ENCODE data around the gene BIRC7.
A peak's percentile ranks its signal among the peaks of the same experiment; 100 is the strongest.

- peak; percentile 8 to 68 for TF ChIP-seq CTCF (IDR thresholded peaks at IDR 0.05)
- TF ChIP-seq POLR2A (IDR thresholded peaks at IDR 0.05), result no peak
Measured at GRCh38 chr20:63234693-63235398, 859 bp upstream of the BIRC7 start.
